HG03025 (cell line): ENCODE data around the gene LRRC37A2.
"Not testable (repeated sequence)": the region's sequence is repeated elsewhere in the genome, so short reads cannot be mapped to it uniquely, and the experiment has no call there.

Experiments used
- ATAC-seq: cut with Tn5 transposase; IDR thresholded peaks from one replicate; pipeline ENCODE4 v1.9.1; 2021; ENCODE audit warnings: mild to moderate bottlenecking, moderate library complexity; ENCODE audit not compliant: unreplicated experiment, low FRiP score

LRRC37A2 gene

DNA sequence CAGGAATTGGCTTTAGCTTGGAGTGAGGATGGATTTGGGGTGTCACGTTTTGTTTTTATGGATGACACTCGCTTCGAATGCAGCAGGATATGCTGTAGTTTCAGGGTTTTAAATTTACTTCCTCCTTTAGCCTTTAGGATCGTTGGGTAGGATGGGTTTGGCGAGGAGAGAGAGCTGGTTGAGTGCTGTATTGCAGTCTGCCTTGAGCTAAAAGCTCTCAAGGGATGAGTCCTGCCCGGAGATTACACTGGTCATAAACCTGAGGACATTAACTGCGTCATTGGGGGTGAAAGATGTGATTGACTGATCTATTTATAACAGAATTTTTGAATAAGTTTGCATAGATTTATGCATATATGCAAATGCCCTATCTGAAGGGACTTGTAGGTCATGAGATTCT is 79.1 kb downstream of the LRRC37A2 start:
- not testable (repeated sequence) for ATAC-seq

DNA sequence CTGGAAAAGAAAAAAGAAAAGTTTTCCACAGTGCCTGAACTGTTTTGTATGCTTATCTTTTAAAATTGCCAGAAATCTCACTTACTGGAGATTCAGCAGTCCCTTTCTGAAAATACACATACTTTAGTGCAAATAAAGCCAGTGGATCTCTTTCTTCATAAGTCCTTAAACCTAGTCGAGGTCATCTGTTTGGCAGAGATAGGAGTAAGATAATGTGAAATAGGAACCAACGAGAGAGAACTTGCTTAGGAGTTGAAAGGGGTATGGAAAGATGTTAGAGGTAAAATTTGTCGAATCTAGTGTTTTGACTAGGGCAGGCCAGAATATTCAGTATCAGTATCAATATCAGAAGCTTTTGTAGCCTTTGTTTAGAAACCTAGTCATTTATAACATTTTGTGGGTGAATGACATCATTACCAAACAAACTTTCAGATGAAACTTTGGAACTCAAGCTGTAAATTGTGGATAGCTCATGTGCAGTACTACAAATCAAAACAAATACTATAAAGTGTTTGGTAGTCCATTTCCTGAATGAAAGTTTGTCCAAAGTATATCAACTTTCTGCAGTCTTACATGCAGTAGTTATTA is 86.2 kb downstream of the LRRC37A2 start:
- ATAC-seq, result not testable (repeated sequence)

DNA sequence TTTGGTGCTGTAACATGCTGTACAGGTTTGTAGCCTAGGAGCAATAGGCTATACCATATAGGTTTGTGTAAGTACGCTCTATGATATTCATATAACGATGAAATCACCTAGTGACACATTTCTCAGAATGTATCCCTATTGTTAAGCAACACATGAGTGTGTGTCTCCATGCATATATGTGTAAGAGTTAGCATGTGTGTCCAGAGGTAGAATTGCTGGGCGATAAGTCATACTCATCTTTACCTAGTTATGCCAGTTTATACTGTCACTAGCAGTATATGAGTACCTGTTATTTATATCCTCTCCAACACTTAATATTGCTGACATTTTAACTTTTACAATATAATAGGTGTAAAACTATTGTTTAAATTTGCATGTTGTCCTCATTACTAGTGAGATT is 88.5 kb downstream of the LRRC37A2 start:
- ATAC-seq, result not testable (repeated sequence)

DNA sequence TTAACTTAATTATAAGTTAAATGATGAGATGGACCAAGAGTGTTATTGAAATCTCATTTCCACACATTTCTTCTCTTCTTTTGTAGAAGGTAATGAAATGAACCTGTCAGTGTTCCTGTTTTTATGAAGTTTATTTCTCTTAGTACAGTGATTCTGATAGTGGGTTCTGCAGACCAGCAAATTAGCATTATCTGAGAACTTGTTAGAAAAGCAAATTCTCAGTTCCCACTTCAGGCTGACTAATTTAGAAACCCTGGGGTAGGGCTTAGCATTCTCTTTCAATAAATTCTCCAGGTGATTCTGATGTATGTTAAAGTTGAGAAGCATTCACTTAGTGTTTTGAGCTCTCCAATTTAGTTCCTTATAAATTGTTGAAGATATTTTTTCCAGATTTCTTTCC is 90.9 kb downstream of the LRRC37A2 start:
- ATAC-seq, result not testable (repeated sequence)
